ENCODE results near the gene MACROH2A1.

The MACROH2A1 gene

DNA sequence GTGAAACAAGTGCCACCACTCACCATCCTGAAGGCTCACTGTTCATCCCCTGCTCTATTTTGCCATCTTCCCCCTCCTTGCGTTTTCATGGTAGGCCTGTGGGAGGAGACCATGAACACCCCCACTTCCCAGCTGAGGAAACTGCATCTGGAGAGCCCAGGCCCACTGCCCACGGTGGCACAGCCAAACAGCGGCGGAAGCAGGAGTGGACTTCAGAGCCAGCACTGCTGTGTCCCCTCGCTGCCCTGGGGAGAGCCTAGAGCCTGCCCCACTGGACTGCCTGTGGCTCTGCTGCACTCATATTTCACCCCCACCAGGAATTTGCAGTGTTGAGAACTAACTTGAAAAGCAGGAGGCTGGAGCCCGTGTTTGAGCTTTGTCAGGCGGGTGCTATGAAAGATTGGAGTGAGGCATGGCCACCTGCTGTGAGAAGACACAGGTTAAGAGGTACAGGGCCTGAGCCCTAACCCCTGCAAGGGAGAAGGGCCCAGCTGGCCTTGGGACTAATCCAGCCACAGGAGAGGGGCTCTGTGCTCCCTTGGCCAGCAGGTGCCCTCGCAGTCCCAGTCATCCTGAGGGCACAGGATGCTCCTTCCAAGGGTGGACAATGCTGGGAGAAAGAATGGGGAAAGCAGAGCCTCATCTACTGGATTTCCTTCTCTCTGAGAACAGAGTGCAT is 79.0 kb downstream of the MACROH2A1 start:
- in situ Hi-C loops (cut with MboI; ENCODE audit: low sequenced_read_pairs), result no loop called here

DNA sequence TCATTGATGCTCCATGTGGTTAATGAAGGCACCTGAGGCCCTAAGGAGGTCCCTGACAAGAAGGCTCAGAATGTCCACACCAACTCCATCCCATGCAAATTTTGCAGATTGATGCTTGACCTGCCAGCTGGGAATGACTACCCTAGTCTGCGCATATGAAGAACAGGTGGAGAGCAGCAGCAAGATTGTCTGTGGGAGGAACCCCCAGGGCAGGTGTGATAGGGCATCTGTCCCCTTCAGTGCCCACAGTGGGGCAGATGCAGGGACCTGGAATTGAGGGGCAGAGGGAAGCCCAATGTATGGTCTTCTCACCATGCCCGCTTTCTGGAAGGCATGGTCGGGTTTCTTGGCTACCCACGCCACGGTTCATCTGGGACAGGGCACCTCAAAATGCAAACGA is 79.6 kb downstream of the MACROH2A1 start:
- in situ Hi-C loops (cut with MboI; ENCODE audit: low sequenced_read_pairs), result no loop called here

- in situ Hi-C loops (cut with MboI; ENCODE audit: low sequenced_read_pairs), result no loop called here
These were observed 80.1 kb downstream of the MACROH2A1 start for GRCh38 chr5:135318924-135319323.

DNA sequence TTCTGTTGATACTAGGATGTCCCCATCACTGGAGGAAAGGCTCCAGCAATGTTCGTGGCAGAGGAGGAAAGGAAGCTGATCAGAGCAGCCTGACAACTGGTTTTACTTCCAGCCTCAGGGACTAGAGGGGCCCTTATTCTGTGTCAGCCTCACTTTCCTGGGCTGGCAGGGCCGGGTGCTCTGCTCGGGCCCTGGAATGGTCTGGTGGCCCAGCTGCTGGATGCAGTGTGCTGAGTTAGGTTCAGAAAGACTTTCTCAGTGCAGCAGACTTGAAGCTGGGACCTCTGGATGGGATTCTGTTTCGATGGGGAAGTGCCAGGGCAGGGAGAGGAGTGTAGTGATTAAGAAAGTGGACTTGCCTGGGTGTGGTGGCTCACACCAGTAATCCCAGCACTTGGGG is 81.0 kb downstream of the MACROH2A1 start:
- in situ Hi-C loops (cut with MboI; ENCODE audit: low sequenced_read_pairs), result no loop called here

- in situ Hi-C loops (cut with MboI; ENCODE audit: low sequenced_read_pairs), result no loop called here
These were observed 81.7 kb downstream of the MACROH2A1 start for GRCh38 chr5:135317286-135317685.

DNA sequence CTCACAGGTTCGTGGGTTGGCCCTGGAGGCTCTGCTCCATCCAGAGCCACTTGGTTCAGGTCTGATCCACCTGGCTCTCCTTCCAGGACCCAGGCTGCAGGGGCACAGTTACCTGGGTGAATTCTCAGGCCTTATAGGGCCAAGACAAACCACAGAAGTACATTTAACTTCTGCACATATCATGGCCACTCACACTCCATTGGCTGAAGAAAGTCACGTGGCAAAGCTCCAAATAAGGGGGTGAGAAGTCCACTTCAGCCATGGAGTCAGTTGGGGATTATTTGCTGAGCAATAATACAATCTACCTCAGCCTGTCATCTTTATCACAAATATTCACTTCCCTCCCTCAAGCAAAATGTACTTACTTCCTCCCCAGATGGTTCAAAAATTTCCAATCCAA is 83.6 kb downstream of the MACROH2A1 start:
- in situ Hi-C loops (cut with MboI; ENCODE audit: low sequenced_read_pairs), result no loop called here

GRCh38 chr5:135313946-135314345 is 85.1 kb downstream of the MACROH2A1 start:
- in situ Hi-C loops (cut with MboI; ENCODE audit: low sequenced_read_pairs), result no loop called here

DNA sequence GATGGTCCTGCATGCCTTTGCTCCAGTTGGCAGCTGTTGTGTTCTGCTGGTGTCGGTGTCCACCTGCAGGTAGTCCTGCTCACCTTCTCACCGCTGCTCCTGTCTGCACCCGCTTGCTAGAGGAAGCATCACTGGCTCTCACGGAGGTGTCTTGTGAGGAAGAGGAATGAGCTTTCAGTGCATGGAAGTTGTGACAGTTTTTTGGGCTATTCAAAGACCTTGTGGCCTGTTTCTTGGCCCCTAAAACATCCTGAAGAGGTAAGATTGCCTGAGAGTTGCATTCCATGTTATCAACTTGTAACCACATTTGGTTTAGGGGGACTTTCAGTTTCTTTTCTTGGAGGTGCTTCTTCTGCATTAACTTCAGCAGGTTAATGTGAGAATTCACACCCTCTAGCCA is 85.6 kb downstream of the MACROH2A1 start:
- in situ Hi-C loops (cut with MboI; ENCODE audit: low sequenced_read_pairs), result no loop called here

GRCh38 chr5:135312255-135312935 is 86.6 kb downstream of the MACROH2A1 start:
- in situ Hi-C loops (cut with MboI; ENCODE audit: low sequenced_read_pairs), result no loop called here

- in situ Hi-C loops (cut with MboI; ENCODE audit: low sequenced_read_pairs), result no loop called here
These were observed 88.6 kb downstream of the MACROH2A1 start for GRCh38 chr5:135310328-135310989.

GRCh38 chr5:135309391-135310327 is 89.4 kb downstream of the MACROH2A1 start:
- in situ Hi-C loops (cut with MboI; ENCODE audit: low sequenced_read_pairs), result no loop called here

- in situ Hi-C loops (cut with MboI; ENCODE audit: low sequenced_read_pairs), result no loop called here
These were observed 90.3 kb downstream of the MACROH2A1 start for GRCh38 chr5:135308752-135309151.

DNA sequence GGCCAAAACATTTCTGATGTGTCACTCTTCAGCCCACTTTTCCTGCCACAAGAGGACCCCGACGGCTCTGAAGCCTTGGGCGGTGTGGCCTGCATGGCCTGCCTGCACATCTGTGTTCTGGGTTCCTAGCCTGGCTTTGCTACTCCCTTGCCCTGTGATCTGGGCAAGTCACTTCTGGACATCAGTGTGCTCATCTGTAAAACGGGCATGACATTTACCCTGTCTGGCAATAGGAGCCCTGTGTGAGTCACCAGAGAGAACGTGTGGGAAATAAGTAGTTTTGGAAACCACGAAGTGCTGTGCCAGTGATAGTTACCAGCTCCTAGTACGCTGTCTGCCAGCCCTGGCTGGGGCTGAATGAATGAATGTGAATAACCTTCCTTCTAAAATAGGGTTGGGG is 90.8 kb downstream of the MACROH2A1 start:
- in situ Hi-C loops (cut with MboI; ENCODE audit: low sequenced_read_pairs), result no loop called here

- in situ Hi-C loops (cut with MboI; ENCODE audit: low sequenced_read_pairs), result no loop called here
These were observed 91.7 kb downstream of the MACROH2A1 start for GRCh38 chr5:135307143-135307903.

DNA sequence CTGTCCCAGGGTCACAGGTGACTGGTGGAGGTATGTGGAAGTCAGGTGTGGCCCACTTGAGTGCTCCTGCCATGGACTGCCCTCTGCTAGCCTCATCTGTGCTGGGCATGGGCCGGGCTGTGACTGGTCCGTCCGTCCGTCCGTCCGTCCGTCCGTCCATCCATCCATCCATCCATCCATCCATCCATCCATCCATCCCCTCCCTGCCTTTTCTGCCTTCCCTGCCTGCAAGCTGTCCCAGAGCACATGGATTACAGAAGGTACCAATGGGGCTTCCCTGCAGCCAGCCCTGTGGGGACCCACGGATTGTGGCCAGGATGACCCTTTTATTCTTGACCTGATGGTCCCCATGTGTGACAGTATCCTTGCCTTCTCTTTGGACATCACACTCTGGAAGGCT is 92.5 kb downstream of the MACROH2A1 start:
- in situ Hi-C loops (cut with MboI; ENCODE audit: low sequenced_read_pairs), result no loop called here

DNA sequence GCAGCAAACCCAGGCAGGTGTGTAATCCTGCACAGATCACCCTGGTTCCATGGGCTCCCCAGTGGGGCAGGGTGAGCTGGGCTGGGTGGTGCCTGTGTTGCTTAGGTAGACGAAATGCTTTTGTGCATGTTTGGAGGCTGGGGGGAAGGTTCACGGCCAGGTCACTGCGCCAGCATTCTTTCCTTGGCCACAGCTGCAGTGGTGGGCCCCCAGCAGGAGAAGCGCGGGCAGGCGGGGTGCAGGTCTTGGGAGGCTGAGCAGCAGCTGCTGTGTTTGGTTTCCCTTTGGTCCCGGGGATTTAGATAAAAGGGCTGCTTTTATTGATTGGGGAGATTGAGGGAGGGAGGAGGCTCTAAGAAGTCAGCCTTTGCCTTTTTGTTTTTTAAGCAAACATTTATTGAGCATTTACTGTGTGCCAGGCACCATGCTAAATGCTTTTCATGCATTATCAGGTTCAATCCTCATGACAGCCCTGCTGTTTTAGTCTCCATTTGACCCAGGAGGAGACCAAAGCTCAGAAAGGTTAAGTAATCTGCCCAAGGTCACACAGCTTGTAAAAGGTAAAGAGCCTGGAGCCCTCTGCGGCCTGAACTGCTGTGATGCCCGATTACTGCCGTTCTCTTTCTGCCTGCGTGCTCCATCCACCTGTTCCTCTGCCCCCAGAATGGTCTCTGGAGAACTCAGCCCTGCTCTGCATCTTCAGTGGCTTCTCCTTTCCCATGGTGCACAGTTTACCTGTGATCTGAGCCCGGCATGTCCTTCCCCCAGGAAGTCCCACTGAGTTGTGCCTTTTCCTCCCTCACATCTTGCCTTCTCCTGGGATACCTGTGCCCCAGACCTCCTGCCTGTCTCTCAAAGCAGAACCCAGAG is 94.4 kb downstream of the MACROH2A1 start:
- in situ Hi-C loops (cut with MboI; ENCODE audit: low sequenced_read_pairs), result no loop called here

- in situ Hi-C loops (cut with MboI; ENCODE audit: low sequenced_read_pairs), result no loop called here
These were observed 95.4 kb downstream of the MACROH2A1 start for GRCh38 chr5:135303582-135304173.

- in situ Hi-C loops (cut with MboI; ENCODE audit: low sequenced_read_pairs), result no loop called here
These were observed 101.9 kb downstream of the MACROH2A1 start for GRCh38 chr5:135296900-135297816.
